ENCODE results near the gene XKR7.
"Not testable (repeated sequence)": the region's sequence is repeated elsewhere in the genome, so short reads cannot be mapped to it uniquely, and the experiment has no call there.

Gene XKR7

DNA sequence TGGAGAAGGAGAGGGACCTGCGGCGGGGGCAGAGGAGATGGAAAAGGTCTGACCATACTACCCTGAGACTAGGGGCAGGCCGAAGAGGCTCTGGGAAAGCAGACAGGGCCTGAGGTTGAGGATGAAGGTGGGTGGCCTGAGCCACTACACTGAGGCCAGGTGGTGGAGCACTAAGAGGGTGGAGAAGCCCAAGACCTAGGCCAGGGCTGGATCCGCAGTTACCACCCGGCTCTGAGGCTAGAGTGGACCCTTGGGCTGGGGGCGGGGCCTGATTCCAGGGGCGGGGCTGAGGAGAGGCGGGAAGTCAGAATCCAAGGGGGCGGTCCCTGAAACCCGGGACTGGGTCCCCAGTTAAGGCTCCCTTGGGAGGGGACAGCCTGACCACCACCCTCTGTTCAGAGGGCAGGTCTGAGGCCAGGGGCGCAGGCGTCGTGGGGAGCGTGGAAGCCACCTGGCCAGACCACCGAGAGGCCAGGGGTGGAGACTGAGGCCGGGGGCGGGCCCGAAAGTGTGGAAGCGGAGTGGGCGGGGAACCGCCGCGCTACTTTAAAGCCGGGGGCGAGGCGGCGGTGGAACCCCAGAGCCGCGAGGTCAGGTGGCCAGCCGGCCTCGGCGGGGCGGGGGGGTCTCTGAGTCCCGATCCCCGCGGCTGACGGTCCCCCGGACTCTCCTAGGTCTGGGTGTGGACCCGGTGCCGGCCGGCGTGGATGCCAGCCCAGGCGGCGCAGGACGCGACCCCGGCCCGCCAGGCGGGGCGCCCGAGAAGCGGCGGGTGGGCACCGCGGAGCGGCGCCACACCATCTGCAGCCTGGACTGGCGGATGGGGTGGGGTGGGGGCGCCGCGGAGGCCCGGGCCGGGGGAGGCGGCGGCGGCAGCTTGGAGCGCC is 50.6 kb downstream of the XKR7 start:
- DNase-seq = peak; percentile 35

DNA sequence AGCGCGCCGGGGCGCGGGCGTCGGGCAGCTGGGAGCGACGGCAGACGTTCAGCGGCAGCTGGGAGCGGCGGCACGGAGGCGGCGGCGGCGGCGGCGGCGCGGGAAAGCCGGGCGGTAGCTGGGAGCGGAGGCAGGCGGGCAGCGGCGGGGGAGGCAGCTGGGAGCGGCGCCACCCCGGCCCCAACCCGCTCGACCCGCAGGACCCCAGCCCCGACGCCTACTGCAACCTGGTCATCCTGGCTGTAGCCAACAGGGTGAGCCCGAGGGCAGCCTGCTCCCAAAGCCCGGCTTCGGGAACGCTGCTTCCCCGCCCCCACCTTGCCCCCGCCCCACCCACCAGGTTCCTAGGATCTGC is 51.2 kb downstream of the XKR7 start:
- DNase-seq = no peak

DNA sequence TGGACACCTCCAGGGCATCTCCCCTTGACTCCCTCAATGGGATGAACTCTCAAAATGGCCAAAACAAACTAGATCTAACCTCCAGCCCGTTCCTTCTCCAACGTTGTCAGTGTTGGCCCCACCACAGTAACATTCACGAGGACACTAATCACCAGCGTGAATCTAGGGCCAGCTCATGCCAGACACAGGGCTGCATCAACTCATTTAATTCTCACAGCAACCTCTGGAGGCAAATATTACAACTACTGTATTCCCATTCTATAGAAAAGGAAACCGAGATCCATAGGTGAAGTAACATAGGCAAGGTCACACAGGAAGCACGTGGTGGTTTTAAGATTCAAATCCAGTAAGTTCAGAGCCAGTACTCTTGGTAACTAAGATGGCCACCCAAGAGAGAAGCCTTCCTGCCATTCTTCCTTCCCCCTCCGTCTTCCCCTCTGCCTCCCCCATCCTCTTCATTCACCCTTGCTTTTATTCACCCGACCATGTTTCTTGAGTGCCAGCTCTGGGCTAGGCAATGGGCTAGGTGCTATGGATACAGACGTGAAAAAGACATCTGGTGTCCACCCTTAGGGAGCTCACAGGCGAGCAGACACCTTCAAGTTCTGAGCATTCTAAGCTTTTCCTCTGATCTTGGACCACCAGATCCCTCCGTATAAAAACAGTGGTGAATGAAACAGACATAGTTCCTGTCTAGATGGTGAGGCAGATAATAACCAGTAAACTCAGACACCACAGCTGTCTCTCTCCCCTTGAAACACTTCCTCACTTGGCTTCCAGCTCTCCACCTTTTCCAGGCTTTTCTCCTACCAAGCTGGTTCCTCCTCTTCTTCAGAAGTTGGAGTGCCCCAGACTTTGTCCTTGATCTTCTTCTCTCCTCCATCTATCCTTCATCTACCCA is 51.9 kb downstream of the XKR7 start:
- DNase-seq = no peak

DNA sequence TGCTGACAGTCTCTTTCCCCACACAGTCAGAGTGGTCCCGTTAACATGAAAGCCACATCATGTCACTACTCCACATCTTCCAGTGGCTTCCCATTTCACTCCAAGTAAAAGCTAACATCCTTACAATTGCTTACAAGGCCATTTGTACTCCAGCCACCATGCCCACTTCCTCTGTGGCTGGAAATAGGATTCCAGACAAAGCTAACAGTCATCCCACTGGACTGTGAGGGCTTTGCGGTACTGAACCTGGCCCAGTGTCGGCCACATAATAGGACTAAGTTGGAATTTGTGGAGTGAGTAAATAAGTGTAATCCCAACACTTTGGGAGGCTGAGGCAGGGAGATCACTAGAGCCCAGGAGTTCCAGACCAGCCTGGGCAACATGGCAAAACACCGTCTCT is 53.1 kb downstream of the XKR7 start:
- no peak for DNase-seq

DNA sequence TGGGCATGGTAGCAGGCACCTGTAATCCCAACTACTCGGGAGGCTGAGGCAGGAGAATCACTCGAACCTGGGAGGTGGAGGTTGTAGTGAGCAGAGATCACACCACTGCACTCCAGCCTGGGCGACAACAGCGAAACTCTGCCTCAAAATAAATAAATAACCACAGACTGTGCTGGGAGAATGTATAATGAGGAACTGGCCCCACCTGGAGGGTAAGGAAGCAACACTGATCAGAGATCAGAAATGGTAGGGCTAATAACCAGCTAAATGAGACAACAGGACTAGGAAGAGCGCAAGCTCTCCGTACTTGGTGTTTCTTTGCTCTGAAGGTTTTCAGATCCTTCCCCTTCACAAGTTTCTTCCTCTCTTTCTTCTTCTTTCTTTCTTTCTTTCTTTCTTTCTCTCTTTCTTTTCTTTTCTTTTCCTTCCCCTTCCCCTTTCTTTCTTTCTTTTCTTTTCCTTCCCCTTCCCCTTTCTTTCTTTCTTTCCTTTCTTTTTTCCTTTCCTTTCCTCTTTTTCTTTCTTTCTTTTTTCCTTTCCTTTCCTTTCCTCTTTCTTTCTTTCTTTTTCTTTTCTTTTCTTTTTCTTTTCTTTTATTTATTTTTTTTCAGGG is 56.8 kb downstream of the XKR7 start:
- DNase-seq = no peak

DNA sequence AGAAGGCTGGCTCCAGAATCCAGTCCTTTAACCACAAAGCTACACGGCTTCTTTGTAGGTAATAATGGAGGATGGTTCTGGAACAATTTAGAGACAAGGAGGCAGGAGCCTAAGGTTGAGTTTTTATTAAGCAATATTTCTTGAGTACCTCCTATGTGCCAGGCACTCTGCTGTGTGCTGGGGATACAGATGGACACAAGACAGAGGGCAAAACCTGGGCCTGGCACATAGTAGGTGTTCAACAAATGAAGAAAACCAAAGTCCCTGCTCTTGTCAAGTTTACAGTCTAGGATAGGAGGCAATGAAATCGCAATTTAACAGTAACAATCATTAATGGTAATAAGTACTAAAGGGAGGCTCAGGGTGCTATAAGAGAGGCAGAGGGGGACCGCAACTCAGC is 59.7 kb downstream of the XKR7 start:
- no peak for DNase-seq

DNA sequence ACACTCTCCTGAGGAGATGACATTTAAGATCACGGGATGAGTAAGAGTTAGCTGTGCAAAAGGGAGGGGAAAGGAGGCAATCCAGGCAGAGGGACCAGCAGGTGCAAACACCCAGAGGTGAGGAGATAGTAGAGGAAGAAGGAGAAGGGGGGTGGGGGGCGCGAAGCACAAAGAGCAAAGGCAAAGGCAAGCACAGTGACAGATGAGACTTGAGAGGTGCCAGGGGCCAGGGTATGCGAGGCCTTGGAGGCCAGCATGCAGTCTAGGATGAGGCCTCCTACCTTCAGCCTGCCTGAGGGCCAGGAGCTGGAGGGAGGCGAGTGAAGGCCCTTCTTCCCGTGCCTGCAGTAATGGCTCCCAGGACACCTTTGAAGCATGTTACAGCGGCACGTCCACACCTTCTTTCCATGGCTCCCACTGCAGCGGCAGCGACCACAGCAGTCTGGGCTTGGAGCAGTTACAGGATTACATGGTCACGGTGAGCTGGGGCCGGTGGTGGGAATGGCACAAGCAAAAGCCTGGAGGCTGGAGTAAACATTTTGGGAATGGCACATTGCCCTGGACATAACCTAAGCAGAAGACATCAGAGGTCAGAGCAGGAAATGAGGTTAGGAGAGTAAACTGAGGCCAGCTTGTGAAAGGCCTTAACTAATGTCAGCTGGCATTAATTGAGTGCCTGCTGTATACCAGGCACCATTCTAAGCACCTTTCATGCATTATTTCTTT is 60.9 kb downstream of the XKR7 start:
- peak; percentile 17 for DNase-seq

DNA sequence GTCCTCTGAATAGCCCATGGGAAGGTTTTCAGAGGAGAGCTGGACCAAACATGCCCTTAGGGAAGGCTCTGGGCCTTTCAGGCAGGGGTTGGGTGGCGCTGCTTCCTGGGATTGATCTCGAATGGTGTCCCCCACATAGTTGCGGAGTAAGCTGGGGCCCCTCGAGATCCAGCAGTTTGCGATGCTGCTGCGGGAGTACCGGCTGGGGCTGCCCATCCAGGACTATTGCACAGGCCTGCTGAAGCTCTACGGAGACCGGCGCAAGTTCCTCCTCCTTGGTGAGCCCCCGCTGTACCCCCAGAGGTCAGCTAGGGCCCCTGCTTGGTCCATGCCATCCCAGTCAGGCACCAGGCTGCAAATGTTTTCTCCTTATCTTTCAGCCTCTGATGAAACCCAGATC is 61.6 kb downstream of the XKR7 start:
- DNase-seq = no peak

DNA sequence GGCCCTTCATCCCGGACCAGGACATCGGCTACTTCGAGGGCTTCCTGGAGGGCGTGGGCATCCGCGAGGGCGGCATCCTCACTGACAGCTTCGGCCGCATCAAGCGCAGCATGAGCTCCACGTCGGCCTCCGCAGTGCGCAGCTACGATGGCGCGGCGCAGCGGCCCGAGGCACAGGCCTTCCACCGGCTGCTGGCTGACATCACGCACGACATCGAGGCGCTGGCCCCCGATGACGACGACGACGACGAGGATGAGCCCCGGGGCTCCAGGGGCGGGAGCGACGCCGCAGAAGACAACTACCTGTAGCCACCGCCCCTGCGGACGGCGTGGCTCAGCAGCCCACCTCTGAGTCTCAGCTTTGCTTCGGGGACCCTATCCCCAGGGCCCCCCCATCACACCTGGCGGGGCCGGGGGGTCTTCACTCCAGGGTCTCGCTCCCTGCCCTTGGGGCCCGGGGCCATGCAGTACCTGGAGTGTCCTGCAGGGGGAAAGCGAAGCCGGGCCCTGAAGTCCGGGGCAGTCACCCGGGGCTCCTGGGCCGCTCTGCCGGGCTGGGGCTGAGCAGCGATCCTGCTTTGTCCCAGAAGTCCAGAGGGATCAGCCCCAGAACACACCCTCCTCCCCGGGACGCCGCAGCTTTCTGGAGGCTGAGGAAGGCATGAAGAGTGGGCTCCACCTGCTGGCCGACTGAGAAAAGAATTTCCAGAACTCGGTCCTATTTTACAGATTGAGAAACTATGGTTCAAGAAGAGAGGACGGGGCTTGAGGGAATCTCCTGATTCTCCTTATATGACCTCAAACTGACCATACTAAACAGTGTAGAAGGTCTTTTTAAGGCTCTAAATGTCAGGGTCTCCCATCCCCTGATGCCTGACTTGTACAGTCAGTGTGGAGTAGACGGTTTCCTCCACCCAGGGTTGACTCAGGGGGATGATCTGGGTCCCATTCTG is 63.3 kb downstream of the XKR7 start:
- peak; percentile 62 for DNase-seq

DNA sequence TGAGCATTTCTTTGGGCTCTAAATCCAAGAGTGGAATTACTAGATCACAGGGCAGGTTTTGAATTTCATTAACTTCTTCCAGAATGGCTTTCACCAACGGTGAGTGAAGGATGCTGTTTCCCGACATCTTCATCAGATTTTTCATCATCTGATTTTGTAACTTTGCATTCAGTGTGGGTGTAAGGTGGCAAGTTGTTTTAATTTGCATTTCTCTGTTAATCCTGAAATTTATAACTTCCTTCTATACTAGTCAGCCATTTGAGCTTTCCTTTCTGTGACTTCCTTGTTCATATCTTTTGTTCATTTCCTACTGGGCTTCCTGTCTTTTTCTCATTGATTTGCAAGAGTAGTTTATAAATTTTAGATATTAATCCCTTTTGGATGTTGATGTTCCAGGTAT is 65.4 kb downstream of the XKR7 start:
- no peak for DNase-seq

DNA sequence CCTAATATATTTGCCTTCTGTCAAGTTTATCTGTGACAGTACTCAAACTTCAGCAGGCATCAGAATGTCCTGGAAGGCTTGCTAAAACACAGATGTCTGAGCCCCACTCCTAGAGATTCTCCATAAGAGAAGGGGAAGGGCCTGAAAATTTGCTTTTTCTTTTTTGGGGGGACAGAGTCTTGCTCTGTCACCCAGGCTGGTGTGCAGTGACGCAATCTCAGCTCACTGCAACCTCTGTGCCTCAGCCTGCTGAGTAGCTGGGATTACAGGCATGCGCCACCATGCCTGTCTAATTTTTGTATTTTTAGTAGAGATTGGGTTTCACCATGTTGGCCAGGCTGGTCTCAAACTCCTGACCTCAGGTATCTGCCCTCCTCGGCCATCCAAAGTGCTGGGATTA is 65.8 kb downstream of the XKR7 start:
- not testable (repeated sequence) for DNase-seq

DNA sequence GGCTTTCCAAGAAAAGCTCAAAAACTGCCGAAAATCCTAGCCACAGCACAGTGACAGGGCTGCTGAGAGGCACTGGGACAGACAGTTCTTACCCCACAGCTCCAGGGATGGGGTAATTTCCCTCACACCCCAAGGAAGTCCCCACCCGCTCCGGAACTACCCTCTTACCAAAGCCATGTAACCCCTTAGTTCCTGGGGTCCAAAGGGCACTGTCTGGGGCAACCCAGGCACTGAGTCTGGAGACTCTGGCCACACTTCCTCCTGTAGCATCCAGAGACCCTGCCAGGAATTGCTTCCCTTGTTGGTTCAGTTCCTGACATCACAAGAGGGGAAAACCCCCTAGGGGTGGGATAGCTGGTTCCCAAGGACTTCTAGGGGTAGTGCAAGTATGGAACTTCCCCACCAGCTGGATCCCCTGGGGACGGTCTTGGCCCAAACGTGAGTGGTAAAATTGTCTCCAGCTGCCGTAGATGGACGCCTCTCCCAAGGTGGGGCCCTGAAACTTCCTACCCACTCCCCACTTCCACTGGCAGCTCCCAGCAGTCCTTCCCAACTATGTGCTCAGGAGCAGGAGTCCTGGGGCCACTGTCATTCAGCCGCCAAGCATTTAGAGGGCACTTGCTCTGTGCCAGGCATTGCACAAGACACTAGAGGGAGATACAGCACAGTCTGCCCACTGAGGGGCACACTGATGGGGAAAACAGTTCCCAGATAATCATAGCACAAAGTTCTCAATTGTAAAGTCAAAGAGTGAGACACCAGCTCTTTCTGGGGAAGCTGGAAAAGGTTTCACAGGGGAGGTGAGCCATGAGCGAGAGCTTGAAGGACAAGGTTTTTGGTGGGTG is 66.9 kb downstream of the XKR7 start:
- no peak for DNase-seq

DNA sequence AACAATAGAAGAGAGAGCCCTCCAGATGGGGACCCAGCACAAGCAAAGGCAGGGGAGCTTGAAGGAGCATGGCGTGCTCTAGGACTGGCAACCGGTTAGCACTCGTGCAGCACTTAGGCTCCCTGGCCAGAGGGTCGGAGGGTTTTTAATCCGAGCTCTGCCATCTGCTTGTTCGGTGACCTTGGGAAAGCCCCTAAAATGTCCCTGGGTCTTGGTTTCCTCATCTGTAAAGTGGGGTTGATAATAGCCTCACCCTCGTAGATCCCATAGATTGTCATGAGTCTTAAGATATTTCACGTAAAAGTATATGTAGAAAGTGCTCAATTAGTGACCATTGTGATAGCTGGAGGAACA is 67.5 kb downstream of the XKR7 start:
- DNase-seq = no peak

DNA sequence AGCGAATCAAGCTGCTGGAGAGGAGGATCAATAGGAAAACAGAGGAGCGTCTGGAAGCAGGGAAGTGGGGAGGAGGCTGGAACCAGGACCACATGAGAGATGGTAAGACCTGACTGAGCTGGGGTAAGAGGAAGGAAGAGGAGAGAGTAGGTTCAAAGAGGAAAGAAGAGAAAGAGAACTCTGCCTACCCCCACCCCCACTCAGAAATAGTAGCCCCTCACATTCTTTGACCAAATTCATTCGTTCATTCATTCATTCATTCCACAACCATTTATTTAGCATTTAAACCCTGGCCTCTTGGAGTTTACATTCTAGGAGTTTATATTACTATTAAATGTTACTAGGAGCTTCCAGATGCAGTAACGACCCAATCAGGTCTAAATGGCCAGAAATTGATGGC is 68.3 kb downstream of the XKR7 start:
- DNase-seq = no peak

DNA sequence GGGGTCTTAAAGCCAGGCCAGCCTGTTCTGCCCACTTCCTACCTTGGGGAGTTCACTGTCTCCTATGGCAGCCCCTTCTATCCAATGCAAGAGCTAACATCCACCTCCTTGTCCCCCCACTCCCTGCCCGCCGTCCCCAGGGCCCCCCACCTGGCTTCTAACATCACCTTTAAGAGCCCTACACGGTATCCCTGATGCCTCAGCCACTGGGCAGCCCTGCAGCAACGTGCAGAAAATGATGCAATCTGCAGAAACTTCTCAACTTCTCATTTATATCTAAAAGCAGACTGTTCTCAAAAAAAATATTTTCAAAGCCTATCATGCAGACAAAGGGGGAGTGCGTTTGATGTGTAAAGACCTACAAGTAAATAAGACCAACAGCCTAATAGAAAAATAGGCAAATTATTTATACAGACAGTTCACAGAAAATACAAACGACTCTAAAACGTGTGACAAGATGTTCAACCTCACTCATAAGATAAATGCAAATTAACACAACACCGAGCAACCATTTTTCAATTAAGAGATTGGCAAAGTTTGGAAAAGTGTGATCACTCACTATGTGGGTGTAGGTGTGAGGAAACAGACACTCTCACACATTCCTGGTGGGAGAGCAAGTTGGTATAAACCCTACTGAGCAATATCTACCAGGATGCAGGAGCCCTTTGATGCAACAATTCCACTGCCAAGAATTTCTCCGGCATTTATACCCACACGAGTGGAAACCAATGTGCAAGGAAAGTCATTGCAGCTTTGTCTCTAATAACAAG is 69.0 kb downstream of the XKR7 start:
- DNase-seq = no peak

DNA sequence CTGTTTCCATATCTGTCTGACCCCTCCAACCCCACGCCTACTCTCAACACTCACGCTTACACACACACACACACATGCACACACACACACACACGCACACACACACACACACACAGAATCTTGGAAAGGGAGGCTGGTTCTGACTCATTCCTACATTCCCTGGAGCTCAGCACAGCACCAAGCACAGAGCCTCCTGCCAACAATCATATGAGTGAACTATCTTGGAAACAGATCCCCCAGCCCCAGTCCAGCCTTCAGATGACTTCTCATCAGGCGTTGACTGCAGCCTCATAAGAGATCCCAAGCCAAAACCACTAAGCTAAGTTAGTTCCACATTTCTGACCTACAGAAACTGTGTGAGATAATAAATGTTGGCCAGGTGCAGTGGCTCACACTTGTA is 70.0 kb downstream of the XKR7 start:
- DNase-seq = no peak

DNA sequence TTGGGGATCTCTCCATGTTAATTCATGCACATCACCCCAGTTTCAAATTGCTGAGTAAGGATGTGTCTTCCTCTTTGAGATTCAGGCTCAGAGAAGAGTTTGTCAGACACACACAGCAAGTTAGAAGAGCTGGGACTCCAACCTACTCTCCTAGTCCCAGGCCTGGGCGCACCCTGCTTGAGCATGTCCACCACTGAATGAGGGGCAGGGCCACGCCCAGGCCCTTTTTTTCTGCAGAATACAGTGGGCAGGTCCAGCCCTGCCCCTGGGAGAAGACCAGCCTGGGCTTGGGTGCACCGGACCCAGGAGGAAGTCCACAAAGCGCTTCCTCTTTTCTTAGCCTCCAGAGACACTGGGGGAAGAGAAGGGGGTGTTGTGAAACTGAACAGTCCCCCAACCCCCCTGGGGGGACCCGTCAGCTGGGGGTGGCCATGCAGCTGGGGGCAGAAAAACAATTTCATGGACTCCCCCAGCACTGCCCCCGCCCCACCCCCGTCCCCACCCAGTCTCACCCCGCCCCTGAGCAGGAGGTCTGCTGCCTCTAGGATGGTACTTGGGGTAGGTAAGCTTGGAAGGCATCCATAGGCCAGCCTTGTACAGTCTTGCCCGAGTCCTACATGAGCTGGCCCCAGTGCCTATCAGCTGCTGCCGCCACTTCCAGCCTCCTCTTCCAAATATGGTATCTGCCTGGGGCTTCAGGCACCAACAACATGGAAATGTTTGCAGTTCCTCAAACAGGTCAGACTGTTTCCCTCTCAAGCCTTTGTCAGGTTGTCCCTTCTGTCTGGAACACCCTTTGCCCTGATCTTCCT is 72.4 kb downstream of the XKR7 start:
- DNase-seq = no peak

DNA sequence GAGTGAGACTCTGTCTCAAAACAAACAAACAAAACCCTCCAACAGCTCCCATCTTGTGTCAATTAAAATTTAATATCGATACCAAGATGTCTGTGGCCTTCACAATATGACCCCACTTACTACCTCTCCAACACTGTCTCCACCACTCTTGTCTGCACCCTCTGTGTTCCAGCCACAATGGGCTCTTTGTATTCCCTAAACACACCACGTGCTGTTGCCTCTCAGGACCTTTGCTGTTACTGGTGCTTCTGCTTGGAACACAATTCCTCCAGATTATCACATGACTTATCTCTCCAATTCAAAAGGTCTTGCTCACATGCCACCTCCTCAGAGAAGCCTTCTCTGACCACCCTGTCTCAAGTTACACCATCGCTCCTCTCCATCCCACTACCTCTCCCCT is 78.0 kb downstream of the XKR7 start:
- DNase-seq = no peak

DNA sequence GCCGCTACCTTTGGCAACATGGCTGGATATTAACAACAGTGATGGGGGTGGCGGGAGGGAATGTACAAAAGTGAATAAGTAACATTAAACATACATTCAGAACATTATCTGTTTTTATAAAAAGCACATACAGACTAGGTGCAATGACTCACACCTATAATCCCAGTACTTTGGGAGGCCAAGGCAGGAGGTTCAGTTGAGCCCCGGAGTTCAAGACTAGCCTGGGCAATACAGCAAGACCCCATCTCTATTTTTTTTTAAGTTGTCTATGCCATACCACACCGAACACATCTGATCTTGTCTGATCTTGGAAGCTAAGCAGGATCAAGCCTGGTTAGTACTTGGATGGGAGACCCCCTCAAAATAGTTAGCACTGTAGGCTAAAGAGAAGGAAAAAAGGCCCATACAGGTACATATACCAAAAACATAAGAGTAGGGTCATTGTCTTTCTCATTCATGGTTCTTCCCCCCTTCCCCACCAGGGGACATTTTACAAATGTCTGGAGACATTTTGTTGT is 82.4 kb downstream of the XKR7 start:
- no peak for DNase-seq

Data from NCI-H524 treated with DMSO at 0.1 percent for 48 hours (cell line).